Inflammatory macrophage treated with lipopolysaccharide for 4 hours (primary cell): ENCODE data around the gene TRAPPC10.
"Not testable (repeated sequence)": the region's sequence is repeated elsewhere in the genome, so short reads cannot be mapped to it uniquely, and the experiment has no call there.

ENCODE experiments used
- DNase-seq: peaks from one replicate; pipeline ENCODE4 v3.0.0-alpha.2; 2020

The TRAPPC10 gene

DNA sequence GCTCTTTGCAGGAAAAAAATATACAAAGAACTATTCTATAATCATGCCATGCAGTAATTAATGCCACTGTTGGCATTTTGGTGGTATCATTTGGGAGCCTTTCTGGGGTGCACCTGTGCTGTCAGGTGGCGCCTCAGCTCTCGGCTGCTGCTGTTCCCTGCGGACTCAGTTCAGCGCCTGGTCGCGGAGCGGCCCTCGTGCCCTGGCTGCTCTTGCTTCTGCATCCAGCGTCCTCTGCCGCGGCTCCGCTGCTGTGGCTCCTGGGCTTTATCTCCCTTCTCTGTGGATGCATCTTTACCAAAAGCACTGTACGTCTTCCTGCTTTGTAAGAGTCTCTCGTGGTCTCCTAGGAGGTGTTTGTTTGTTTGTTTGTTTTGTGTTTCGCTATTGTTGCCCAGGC, 60.0 kb downstream of the TRAPPC10 start:
- DNase-seq: no peak

DNA sequence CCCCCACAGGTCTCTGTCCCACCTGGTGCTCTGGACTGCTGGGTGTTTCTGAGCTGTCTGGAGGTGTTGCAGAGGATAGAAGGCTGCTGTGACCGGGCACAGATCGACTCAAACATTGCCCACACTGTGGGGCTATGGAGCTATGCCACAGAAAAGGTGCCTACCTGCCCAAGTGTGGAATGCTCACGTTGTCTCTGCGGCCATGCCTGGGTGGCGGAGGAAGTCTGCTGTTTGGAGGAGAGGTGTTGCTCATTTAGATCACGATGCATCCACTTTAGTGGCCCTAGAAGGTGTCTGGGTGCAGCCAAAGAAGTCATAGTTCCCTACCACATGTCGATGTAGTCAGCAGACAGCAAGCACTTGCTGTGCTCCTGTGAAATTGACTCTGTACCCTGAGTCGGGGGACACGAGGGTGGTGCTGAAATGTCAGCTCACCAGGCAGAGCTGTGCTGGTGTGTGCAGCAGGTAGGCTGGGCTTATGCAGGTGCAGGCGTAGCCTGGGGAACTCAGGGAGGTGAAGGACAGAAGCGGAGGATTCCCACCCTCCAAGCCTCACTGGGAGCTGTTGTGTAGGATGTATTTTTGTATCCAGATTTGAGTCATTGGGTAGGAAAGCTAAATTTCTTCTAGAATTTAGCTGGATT, 62.3 kb downstream of the TRAPPC10 start:
- no peak for DNase-seq

- DNase-seq: no peak
Measured at GRCh38 chr21:44076316-44076715, 64.2 kb downstream of the TRAPPC10 start.

GRCh38 chr21:44078411-44078981, 66.4 kb downstream of the TRAPPC10 start:
- no peak for DNase-seq

DNA sequence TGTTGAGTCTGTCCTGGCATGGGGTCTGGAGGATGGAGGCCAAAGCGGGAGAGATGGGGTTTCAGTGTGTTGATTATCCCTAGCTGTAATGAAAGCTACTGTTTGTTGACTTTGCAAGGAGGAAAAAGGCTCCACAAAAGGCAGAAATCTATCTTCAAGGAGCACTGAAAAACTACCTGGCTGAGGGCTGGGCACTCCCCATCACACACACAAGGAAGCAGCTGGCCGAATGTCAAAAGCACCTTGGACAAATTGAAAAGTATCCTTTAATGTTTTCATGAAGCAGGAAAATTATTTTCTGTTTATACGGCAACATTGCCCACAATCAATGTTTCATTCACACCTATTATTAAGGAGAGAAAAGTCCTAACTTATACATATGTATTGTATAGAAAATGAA, 67.3 kb downstream of the TRAPPC10 start:
- no peak for DNase-seq

DNA sequence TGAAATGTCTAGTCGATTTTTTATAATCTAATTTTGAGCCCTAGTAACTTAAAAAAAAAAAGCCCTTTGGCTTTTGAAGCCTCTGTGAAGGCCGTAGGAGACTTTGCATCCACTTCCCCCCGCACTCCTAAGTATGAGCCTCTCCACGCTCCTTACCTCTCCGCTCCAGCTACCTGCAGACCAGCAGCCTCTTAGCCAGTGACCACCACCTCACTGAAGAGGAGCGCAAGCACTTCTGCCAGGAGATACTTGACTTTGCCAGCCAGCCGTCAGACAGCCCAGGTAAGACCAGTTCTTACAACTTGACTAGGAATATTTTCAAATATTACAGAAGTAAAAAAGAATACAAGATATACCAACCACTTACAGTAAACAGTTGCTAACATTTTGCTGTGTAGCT, 67.7 kb downstream of the TRAPPC10 start:
- DNase-seq: no peak

GRCh38 chr21:44082648-44083440, 70.7 kb downstream of the TRAPPC10 start:
- no peak for DNase-seq

- no peak for DNase-seq
Measured at GRCh38 chr21:44083631-44084291, 71.7 kb downstream of the TRAPPC10 start.

DNA sequence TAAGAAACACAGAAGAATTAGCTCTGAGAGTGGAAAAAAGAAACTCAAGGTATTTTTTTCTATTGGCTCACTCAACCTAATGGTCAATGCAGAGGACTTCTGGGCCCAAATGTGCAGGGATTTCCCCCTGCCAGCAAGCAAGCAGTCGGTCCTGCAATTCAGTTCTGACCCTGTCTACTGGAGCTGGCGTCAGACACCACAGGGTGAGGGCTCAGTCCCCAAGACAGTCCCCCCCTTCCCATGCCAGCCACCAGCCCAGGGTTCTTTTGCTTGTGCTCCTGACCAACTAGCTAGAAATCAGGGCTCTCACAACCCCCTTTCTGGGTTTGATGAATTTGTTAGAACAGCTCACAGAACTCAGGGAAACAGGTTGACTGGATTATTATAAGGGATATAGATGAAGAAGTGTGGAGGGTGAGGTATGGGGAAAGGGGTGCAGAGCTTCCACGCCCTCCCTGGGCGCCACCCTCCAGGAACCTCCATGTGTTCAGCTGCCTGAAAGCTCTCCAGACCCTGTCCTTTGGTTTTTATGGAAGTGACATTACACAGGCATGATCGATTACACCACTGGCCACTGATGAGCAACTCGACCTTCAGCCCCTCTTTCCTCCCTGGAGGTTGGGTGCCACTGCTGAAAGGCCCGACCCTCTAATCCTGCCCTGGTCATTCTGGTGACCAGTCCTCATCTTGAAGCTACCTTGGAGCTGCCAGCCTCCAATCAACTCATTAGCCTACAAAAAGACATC, 72.6 kb downstream of the TRAPPC10 start:
- peak; percentile 17 for DNase-seq

DNA sequence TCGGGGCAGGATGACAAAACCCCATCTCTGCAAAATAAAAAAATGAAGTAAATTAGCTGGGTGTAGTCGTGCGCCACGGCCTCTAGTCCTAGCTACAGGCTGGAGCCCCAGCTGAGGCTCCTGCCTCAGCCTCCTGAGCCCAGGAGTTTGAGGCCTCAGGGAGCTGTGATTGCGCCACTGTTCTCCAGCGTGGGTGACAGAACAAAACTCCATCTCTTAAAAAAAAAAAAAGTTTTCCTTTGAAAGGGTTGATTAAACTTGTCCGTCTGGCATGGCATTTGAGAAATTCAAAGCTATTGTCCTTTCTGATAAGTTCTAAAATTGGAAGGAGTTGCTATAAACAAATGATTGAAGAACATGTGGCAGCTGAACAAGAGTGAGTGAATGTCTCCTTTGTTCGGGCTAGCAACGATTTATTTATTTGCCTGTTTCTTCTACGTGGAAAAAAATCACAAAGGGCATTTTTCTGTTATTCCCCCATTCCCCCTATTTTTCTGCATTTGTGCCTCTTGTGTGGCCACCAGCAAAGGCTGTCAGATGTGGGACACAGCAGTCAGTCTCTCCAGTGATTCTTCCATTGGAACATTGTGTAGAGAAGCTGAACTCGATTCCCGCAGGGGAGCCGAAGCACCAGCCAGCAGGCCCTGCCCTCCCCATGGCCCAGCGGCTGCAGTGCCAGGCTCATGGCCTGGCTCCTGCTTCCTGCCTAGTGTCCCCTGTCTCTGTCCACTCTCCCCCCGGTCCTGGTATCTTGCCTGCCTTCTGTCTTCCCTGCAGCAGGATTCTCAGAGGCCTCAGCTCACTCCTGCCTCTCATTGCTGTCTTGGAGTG, 73.6 kb downstream of the TRAPPC10 start:
- DNase-seq: no peak

GRCh38 chr21:44086636-44087425, 74.7 kb downstream of the TRAPPC10 start:
- DNase-seq: no peak

- peak; percentile 39 for DNase-seq
Measured at GRCh38 chr21:44087426-44088400, 75.6 kb downstream of the TRAPPC10 start.

- DNase-seq: no peak
Measured at GRCh38 chr21:44088401-44088780, 76.3 kb downstream of the TRAPPC10 start.

DNA sequence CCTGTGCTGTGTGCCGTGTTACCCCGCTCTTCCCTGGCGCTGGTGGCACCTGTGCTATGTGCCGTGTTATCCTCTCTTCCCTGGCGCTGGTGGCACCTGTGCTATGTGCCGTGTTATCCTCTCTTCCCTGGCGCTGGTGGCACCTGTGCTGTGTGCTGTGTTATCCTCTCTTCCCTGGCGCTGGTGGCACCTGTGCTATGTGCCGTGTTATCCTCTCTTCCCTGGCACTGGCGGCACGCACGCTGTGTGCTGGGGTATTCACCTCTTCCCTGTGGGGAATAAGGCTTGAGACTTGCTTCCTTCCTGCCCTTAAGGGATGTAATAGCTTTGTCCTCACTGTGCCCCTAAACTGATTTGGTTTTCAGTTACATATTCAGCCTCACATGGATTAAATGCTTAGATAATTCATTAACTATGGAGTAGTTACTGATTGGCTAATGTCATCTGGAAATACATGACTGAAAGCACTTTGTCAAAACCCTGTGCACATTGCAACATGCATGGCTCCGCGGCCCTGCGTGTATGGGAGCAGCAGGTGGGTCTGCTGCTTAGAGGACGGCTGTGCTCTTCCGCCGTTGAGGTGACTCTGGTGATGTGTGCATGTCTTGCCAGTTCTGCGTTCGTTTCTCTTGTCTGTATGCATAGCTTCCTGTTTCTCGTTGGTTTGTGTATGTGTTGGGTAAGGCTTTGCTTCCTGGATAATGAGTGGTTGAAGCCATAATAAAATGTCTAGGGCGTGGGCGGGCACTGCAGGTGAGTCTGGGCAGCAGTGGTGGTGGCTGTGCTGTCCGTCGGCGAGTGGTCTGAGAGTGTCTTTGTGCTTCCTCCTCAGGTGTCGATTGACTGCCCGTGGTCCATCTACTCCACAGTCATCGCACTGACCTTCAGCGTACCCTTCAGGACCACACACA, 77.1 kb downstream of the TRAPPC10 start:
- DNase-seq: peak; percentile 19

- no peak for DNase-seq
Measured at GRCh38 chr21:44090325-44090724, 78.2 kb downstream of the TRAPPC10 start.

DNA sequence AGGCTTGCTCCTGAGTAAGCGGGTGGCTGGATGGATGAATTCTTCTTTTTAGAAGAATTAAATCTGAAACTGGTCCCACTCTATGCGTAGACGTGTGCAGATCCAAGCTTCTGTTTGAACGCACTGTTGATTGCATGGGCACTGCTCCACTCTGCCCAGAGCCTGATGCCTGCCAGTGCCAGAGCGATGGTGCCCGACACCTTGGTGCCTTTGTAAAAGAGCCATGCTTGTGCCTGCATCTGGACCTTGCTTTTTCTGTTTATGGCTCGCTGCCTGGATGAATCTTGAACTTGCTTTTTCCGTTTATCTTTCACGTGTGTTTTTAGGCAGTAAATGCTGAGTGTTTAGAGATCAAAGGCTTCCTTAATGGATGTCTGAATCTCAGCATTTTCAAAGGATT, 80.1 kb downstream of the TRAPPC10 start:
- DNase-seq: no peak

- DNase-seq: no peak
Measured at GRCh38 chr21:44093761-44094160, 81.7 kb downstream of the TRAPPC10 start.

DNA sequence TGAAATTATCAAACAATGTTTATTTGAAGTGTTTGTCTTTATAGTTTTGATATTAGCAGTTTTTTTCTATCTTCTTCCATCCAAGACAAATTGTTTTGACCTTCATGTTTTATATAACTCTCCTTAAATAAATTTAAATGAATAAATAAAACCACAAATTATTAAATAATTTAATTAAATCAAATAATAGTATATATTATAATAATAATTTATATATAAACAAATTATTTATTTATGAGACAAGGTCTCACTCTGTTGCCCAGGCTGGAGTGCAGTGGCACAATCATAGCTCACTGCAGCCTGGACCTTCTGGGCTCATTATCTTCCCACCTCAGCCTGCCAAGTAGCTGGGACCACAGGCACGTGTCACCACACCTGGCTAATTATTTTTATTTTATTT, 82.7 kb downstream of the TRAPPC10 start:
- DNase-seq: no peak

- DNase-seq: not testable (repeated sequence)
Measured at GRCh38 chr21:44098507-44098906, 86.4 kb downstream of the TRAPPC10 start.
